HFFc6 (cell line): Measurements from ENCODE around the gene SELENOH. TPM values are rescaled to one million over a fixed set of nuclear protein-coding genes. Genes with fewer than 3 reads are reported as not detected.
"Not testable (repeated sequence)": the region's sequence is repeated elsewhere in the genome, so short reads cannot be mapped to it uniquely, and the experiment has no call there.

Experiments
- DNase-seq: peaks from one replicate; pipeline ENCODE4 v3.0.0-alpha.2; 2018
- H3K27ac Mint-ChIP-seq: 2 replicates; pipeline ENCODE4 v1.8.0; 2020; ENCODE audit warnings: mild to moderate bottlenecking, mixed read lengths
- H3K27me3 Mint-ChIP-seq: 2 replicates; pipeline ENCODE4 v1.8.0; 2021; ENCODE audit warnings: mild to moderate bottlenecking, moderate library complexity, mixed read lengths; ENCODE audit not compliant: insufficient read depth
- H3K36me3 Mint-ChIP-seq: 2 replicates; pipeline ENCODE4 v1.8.0; 2021; ENCODE audit warnings: low read depth, mixed read lengths
- H3K4me1 Mint-ChIP-seq: 2 replicates; pipeline ENCODE4 v1.8.0; 2020; ENCODE audit warnings: low read depth, mixed read lengths
- H3K4me3 Mint-ChIP-seq: 2 replicates; pipeline ENCODE4 v1.8.0; 2020; ENCODE audit warnings: mild to moderate bottlenecking, moderate library complexity, mixed read lengths
- H3K9me3 Mint-ChIP-seq: 2 replicates; pipeline ENCODE4 v1.8.0; 2020; ENCODE audit warnings: mild to moderate bottlenecking, mixed read lengths
- total RNA-seq, 6 experiments: library from RNA; stranded (reverse); fragmentation: NEBNext Ultra II Directional; extraction: Animal tissue kit (Norgen Biotek cat#: 25700); gene quantifications; 2 replicates in 1 of 6; 3 replicates in 5 of 6; pipeline ENCODE4 v1.2.3, GENCODE V29; 2021
- TF ChIP-seq, protein P1 (sequence below): fragments of 200-600 bp; sonication (generic); IDR thresholded peaks from 2 replicates; pipeline ENCODE4 v1.5.0; 2021; ENCODE audit warnings: antibody characterized with exemption, mild to moderate bottlenecking

The SELENOH gene
- total RNA-seq, 6 experiments from 2014 or later, result 128 to 186 (median 140) TPM

DNA sequence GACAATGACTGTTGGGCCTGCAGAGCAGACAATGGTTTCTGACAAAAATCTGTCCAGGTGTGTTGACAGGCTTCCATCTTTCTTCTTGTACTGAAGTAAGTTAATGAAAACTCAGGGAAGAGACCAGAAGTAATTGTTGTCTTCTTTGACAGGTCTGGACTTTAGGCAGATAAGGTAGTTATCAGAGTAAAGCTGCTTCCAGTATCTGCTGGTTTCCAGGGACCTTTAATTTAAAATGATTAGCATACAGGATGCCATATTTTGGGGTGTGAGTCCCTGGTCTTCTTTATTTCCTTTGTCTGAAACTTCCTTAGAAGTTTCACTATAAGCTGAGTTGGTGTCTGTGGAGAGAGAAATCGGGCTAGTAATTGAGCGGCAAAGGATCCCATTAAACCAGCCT is 27.5 kb upstream of the SELENOH start:
- peak overlapping the region; percentile 99 for H3K4me3 Mint-ChIP-seq
- TF ChIP-seq, protein P1, sequence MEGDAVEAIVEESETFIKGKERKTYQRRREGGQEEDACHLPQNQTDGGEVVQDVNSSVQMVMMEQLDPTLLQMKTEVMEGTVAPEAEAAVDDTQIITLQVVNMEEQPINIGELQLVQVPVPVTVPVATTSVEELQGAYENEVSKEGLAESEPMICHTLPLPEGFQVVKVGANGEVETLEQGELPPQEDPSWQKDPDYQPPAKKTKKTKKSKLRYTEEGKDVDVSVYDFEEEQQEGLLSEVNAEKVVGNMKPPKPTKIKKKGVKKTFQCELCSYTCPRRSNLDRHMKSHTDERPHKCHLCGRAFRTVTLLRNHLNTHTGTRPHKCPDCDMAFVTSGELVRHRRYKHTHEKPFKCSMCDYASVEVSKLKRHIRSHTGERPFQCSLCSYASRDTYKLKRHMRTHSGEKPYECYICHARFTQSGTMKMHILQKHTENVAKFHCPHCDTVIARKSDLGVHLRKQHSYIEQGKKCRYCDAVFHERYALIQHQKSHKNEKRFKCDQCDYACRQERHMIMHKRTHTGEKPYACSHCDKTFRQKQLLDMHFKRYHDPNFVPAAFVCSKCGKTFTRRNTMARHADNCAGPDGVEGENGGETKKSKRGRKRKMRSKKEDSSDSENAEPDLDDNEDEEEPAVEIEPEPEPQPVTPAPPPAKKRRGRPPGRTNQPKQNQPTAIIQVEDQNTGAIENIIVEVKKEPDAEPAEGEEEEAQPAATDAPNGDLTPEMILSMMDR, result no peak
- peaks cover 3% of the 10 kb centered on the region for H3K27me3 Mint-ChIP-seq
- H3K36me3 Mint-ChIP-seq, result peaks cover 10% of the 10 kb centered on the region; the same call in 1 of the 2 replicates
- DNase-seq, result no peak
- no peaks in the 10 kb centered on the region for H3K9me3 Mint-ChIP-seq
- H3K4me1 Mint-ChIP-seq, result peaks cover 32% of the 10 kb centered on the region
- peak overlapping the region; percentile 91; the same call in 1 of the 2 replicates for H3K27ac Mint-ChIP-seq

DNA sequence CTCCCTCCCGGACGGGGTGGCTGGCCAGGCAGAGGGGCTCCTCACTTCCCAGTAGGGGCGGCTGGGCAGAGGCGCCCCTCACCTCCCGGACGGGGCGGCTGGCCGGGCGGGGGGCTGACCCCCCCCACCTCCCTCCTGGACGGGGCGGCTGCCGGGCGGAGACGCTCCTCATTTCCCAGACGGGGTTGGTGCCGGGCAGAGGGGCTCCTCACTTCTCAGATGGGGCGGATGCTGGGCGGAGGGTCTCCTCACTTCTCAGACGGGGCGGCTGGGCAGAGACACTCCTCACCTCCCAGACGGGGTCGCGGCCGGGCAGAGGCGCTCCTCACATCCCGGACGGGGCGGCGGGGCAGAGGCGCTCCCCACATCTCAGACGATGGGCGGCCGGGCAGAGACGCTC is 24.6 kb upstream of the SELENOH start:
- H3K36me3 Mint-ChIP-seq, DNase-seq, H3K27me3 Mint-ChIP-seq, H3K4me3 Mint-ChIP-seq, H3K9me3 Mint-ChIP-seq, H3K27ac Mint-ChIP-seq: not testable (repeated sequence)
- H3K4me1 Mint-ChIP-seq, result peaks cover 14% of the 10 kb centered on the region

DNA sequence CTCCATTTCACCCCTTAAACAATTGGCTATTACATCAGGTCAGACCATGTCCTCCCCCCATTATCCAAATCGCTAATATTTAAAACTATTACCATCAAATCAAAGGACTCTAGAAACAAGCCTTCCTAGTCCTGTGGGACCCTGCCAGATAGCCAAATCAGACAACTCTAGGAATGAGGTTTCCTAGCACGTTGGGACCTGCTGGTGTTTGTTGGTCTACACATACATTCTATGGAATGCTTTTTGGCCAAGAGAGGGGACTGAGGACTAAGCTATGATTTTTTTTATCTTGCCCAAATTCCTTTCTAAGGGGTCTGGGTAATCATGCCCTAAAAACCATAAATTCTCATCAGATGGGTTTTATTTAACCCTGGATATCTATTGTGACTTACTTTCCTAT is 14.1 kb upstream of the SELENOH start:
- no peaks in the 10 kb centered on the region for H3K9me3 Mint-ChIP-seq
- no peak overlapping the region for H3K4me3 Mint-ChIP-seq
- TF ChIP-seq, protein P1, result no peak
- H3K4me1 Mint-ChIP-seq, result peaks cover 8% of the 10 kb centered on the region; the same call in 1 of the 2 replicates
- no peak for DNase-seq
- H3K27ac Mint-ChIP-seq, result no peak overlapping the region; the same call in 1 of the 2 replicates
- H3K36me3 Mint-ChIP-seq, result no peaks in the 10 kb centered on the region
- H3K27me3 Mint-ChIP-seq, result no peaks in the 10 kb centered on the region

DNA sequence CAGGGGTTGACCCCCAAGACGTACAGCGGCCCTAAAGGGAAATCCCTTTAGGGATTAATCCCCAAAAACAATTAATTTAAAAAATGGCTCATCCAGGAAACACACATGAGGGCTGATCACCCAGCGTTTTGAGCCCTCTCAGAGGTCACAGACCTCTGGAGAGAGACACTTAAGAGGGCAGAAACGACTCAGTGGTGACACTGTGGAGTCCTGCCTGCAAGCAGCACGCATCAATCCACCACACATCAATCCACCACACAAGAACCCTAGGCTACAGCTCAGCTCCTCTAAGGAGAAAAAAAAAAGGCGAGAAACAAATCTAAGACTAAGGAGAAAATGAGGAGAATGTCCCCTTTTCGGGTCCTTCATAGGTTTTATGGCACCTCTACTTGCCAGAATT is 12.5 kb upstream of the SELENOH start:
- H3K4me1 Mint-ChIP-seq, result peaks cover 9% of the 10 kb centered on the region; the same call in 1 of the 2 replicates
- no peak overlapping the region for H3K4me3 Mint-ChIP-seq
- DNase-seq, result no peak
- no peaks in the 10 kb centered on the region for H3K27me3 Mint-ChIP-seq
- H3K36me3 Mint-ChIP-seq, result no peaks in the 10 kb centered on the region
- H3K27ac Mint-ChIP-seq, result no peak overlapping the region; the same call in 1 of the 2 replicates
- TF ChIP-seq, protein P1, result no peak
- no peaks in the 10 kb centered on the region for H3K9me3 Mint-ChIP-seq

DNA sequence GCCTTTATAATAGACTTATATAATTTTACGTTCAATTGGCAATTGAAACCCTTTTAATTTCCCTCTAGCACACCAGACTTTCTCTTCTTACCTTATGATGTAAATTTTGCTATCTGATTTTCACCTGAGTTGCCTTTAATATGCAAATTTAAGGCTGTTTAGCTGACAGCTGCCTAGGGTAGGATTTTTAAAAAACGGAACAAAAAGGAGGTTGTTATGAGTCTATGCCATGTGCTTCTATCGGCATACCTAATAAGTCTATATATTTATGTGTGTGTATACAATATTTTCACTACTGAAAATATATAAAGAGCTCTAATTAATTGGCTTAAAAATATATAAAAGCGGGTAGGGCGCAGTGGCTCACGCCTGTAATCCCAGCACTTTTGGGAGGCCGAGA is 11.8 kb upstream of the SELENOH start:
- TF ChIP-seq, protein P1, result no peak
- Mint-ChIP-seq H3K4me1 (peaks cover 9% of the 10 kb centered on the region; the same call in 1 of the 2 replicates), H3K36me3 (no peaks in the 10 kb centered on the region), H3K9me3 (no peaks in the 10 kb centered on the region), H3K4me3 (no peak overlapping the region), H3K27me3 (no peaks in the 10 kb centered on the region; the same call in 1 of the 2 replicates), H3K27ac (no peak overlapping the region)
- DNase-seq, result no peak

DNA sequence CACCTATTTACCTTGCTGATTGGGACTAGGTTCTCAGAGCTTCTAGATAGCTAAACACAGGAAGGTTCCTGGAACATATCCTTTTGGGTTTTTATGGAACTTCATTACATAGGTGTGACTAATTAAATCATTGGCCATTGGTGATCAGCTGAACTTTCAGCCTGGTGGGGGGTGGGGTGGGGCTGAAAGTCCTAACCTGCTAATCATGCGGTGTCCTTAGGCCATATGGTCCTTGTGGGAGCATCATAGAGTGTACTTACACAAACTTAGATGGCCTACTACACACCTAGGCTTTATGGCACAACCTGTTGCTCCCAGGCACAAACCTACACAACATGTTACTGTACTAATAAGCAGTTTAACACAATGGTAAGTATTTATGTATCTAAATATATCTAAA is 8.6 kb upstream of the SELENOH start:
- TF ChIP-seq, protein P1, result no peak
- DNase-seq, result no peak
- Mint-ChIP-seq H3K4me3 (no peak overlapping the region), H3K36me3 (no peaks in the 10 kb centered on the region), H3K27ac (no peak overlapping the region), H3K4me1 (peaks cover 9% of the 10 kb centered on the region; the same call in 1 of the 2 replicates), H3K27me3 (no peaks in the 10 kb centered on the region; the same call in 1 of the 2 replicates), H3K9me3 (no peaks in the 10 kb centered on the region)
